ENCODE data around the gene ASTN2.

DNA sequence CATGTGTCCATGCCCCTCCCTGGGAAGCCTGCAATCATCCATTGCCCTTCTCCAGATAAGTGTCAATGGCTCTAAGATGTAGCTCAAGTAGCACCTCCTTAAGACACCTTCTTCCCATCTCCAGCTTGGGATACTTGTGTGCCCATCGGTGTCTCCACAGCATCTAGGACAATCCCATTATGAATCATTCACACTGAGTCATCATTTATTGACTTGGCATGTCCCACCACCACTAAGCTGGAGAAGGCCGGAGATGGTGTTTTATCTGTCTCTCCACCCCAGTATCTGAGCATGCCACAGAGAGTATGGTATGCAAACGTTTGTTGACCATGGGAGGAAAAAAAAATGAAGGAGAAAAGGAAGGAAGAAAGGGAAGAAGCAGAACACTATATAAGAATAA lies 385.5 kb downstream of the ASTN2 start:
- no peak for TF ChIP-seq GATA2 (IDR thresholded peaks at IDR 0.05; ENCODE audit: low read depth, low read length)
- no peak for TF ChIP-seq GATA3 (IDR thresholded peaks at IDR 0.05; ENCODE audit: low read depth, low read length)

Measured in SH-SY5Y (cell line).